HG03095 (cell line): ENCODE results near the gene SLC25A10.
"Not testable (repeated sequence)": the region's sequence is repeated elsewhere in the genome, so short reads cannot be mapped to it uniquely, and the experiment has no call there.

Source experiments
- ATAC-seq: cut with Tn5 transposase; IDR thresholded peaks from one replicate; pipeline ENCODE4 v1.9.1; 2021; ENCODE audit warnings: moderate library complexity; ENCODE audit not compliant: unreplicated experiment

The SLC25A10 gene, protein sequence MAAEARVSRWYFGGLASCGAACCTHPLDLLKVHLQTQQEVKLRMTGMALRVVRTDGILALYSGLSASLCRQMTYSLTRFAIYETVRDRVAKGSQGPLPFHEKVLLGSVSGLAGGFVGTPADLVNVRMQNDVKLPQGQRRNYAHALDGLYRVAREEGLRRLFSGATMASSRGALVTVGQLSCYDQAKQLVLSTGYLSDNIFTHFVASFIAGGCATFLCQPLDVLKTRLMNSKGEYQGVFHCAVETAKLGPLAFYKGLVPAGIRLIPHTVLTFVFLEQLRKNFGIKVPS

GRCh38 chr17:81711814-81712467 is at the start of gene SLC25A10:
SLC25A10 (plus strand) TSS chr17:81712284; CDS start chr17:81712427, 143 bp downstream.
- ATAC-seq, result no peak

DNA sequence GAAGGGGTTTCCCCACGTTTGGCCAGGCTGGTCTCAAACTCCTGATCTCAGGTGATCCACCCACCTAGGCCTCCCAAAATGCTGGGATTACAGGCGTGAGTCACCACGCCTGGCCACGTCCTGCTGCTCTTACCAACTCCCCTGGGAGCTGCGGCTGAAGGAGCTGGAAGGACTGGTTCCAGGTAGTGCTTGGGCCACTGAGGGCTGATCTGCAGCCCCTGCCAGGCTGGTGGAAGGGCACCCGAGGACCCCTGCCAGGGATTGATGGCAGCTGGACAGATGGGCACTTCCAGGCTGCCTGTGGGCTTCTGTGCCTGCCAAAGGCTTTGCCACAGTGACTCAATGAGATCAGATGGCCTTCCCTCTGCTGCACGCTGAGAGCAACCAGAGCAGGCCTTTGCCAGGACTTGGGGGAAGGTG is 48.0 kb upstream of the SLC25A10 start:
- no peak for ATAC-seq

DNA sequence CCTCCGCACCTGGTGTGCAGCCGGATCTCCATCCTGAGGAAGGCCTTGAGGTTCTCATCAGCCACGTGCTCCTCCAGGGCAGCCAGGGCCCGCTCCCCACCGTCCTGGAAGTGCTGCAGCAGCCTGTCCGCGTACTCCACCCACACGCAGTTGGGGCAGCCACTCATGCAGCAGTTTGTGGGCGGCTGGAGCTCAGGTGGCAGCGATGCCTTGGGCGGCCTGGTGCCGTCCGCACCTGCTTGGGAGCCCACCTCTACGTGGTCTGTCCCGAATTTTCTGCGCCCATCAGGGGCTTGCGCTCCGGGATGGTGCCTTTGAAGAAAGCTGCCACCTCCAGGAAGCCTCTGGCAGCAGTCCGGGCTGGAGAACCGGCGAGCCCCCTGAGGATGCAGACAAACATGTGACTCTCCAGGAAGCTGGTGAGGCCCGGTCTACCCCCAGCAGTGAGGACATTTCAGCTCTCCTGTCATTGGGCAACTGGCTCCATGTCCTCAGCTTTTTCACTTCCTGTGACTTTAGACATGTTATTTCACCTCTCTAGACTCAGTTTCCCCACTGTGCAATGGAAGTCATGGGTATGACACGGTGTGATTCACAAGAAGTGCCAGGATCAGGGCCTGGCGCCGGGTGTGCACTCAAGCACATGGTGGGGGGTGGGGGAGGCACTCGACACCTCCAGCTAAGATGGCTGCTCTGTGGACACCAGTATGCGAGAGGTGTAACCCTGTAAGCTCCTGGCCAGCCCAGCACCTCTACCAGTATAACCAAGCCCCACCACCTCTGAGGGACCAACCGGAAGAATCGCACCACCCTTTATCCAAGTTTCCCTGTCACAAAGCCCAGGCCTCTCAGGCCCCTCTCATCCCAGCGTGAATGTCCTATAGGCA is 46.6 kb upstream of the SLC25A10 start:
- no peak for ATAC-seq

- ATAC-seq, result peak; percentile 23
These were observed 46.1 kb upstream of the SLC25A10 start for GRCh38 chr17:81666092-81666341.

GRCh38 chr17:81666342-81667191 is 45.5 kb upstream of the SLC25A10 start, which contains the start of the genes CCDC137 and OXLD1:
CCDC137 (plus strand) TSS chr17:81666737; CDS start chr17:81666767, 30 bp downstream.
OXLD1 (minus strand) TSS chr17:81666605; CDS start chr17:81666577, 28 bp downstream.
- peak; percentile 88 for ATAC-seq

DNA sequence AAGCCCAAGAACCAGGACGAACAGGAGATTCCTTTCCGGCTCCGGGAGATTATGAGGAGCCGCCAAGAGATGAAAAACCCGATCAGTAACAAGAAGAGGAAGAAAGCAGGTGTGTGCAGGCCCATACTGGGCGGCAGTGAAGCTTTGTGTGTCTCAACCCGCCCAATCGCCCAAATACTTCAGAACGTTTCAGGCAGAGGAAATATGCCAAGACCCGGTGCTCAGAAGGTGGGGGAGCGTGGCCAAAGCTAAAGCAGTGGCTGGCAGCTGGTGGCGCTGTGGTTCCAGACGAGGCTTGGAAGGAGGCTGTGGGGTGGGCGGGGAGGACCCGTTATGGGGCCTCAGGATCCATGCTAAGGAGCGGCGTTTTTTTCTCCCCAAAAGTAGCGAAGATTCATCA is 44.3 kb upstream of the SLC25A10 start:
- ATAC-seq, result no peak

GRCh38 chr17:81672504-81672903 is 39.6 kb upstream of the SLC25A10 start:
- no peak for ATAC-seq

DNA sequence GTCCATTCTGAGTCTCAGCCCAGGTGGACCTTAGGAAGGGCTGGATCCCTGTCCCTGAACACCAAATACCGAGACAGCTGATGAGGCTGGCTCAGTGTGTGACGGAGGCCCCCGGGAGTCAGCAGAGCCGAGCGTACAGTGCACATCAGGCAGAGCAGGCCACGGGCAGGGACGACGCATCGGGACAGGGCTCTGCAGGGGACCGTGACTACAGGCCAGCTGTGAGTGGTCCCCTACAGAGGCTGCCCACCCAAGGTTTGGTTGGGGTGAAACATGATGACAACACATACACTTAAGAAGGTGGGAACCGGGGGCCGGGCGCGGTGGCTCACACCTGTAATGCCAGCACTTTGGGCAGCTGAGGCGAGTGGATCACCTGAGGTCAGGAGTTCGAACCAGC is 39.1 kb upstream of the SLC25A10 start:
- no peak for ATAC-seq

DNA sequence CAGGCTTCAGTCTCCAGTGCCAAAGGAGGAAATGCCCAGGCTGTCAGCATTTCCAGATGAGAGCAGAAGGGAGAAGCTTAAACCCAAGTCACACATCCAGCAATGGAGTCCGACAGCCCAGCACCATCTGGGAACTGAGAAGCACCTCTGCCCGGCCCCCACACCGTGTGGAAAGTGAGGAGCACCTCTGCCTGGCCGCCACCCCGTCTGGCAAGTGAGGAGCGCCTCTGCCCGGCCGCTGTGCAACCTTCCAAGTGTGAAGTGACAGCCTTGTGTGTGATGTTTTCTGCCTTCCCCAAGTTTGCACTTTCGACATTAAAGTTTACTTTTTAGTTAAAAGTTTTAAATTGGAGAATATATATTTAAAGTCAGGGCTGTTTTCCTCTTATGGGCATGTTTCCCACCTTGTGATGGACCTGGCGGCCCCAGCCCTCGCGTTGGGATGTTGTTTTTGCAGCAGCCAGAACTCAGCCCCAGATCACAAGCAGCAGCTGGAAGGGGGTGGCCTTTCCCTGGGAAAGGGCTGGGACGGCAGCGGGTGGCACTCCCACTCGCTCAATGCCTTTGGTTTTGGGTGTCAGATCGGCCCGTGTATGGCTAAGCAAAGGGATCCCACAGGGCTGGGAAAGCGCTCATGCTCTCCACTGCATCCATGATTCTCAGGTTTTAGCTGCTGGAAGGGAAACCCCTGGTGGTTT is 38.4 kb upstream of the SLC25A10 start:
- ATAC-seq, result no peak

DNA sequence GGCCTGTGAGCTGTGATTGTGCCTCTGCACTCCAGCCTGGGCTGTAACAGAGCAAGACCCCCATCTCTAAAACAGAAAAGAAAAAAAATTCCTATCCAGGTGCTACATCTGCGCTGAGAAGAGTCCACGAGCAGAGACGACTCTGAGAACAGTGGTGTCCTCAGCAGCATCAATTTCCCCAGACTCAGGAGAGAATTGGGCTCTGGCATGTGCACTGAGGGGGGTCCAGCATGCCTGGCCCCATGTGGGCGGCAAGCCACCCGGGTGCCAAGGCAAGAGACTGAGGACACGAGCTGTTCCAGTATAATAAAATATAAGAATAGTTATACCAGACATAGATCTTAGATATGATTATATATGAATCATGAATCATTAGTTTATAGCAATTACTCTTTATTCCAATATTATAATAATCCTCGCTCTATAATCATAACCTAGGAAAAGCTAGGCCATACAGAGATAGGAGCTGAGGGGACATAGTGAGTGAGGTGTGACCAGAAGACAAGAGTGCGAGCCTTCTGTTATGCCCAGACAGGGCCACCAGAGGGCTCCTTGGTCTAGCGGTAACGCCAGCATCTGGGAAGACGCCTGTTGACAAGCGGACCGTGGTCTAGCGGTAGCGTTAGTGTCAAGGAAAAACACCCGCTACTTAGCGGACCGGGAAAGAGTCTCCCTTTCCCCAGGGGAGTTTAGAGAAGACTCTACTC is 36.4 kb upstream of the SLC25A10 start:
- not testable (repeated sequence) for ATAC-seq

DNA sequence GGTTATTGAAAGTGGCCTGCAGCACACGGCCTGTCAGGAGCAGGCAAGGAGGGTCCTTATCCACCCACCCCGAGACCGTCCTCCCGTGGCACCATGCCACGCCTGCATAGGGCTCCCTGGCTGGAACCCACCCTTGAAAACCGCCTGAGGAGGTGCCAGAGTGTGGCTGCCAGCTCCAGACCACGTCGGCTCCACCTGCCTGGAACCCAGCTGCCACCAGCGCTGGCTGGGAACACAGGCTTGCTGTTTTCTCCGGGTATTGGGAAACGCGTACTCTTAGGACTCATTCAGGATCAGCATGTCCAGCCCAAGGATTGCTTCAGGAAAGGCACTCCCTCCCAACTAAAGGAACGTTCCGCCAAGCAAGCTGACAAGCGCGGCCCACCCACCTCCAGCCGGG is 35.2 kb upstream of the SLC25A10 start:
- ATAC-seq, result no peak

DNA sequence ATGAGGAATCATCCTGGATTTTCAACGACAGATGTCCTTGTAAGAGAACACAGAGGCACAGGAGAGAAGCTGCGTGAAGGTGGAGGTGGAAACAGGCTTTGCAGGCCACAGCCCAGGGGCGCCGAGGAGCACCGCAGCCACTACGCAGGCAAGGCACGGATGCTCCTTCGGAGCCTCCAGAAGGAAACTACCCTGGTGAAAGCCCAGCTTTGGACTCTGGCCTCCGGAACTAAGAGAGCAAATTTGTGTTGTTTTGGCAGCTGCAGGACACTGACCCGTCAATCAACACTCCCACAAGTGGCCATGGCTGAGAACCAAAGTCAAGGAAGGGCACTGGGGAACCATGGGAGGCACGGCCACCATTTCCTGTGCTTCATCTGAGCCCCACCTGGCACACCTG is 31.9 kb upstream of the SLC25A10 start:
- no peak for ATAC-seq

- ATAC-seq, result no peak
These were observed 30.4 kb upstream of the SLC25A10 start for GRCh38 chr17:81681672-81682071.

GRCh38 chr17:81682565-81683207 is 29.4 kb upstream of the SLC25A10 start:
- no peak for ATAC-seq

- peak; percentile 4 for ATAC-seq
These were observed 28.9 kb upstream of the SLC25A10 start for GRCh38 chr17:81683208-81683583.

DNA sequence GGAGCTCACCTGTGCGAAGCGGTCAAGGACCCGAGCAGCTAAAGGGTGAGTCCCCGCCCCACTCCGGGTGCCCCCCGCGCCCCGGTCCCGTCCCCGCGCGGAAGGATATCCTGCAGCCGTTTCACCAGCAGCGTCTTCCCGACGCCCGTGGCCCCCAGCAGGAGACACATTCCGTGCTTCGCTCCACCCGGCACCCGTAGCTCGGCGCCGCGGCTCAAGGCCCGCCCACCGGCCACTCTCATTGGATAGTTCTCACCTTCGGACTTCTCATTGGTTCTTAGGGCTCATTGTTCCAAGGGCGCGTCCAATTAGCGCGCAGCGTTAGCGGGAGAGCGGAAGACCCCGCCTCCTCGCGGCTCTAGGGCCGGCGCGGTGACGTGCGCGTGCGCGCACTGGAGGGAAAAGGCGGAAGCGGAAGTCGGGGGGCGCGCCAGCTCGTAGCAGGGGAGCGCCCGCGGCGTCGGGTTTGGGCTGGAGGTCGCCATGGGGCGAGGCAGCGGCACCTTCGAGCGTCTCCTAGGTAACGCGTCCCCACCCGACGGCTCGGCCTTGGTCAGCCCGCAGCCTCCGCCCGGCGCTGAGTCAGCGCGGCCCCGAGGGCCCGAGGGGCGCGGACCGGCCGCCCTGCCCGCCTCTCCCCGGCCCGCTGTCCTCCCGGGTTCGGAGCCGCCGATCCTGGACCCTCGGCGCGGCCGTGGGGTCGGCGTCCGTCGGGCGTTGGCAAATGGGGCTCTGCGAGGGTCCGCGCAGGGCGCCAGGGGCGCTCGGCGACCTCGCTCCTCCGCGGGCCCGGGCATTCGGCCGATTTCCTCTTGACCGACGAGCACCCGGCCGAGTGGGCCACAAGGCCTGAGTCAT is 28.3 kb upstream of the SLC25A10 start, which contains the start of the genes ARL16 and HGS:
Gene ARL16, minus strand, starts transcription at position 214 of the 858 bp plus-strand sequence. Its CDS starts 44 bp downstream, at position 170.
Gene HGS, plus strand, starts transcription at position 428 of the 858 bp plus-strand sequence. Its CDS starts 56 bp downstream, at position 484.
- peak; percentile 77 for ATAC-seq

DNA sequence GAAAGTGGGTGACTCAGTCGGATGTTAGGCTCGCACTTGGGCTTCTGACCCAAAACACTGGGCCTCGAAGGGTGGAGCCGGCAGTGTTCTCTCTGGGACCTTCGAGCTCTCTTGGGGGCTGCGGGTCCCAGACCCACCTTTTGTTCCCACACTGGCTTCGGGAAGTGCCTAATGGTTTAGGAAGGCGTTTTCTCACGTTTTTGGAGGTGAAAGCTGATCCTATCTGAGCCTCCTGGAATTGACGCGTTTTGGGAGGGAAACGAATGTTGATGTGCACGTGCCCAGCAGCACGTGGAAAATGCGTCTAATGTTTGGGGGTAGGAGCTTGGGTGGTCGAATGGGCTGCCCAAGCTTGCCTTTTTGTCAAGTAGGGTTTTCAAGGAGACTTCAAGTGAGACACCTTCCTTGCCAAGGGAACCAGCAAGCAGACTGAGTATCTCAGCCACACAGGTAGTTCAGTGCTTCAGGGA is 27.6 kb upstream of the SLC25A10 start:
- ATAC-seq, result no peak

GRCh38 chr17:81685108-81685507 is 27.0 kb upstream of the SLC25A10 start:
- ATAC-seq, result no peak
